Upper lobe of right lung (tissue), 1 donor: Measurements from ENCODE around the gene TSPEAR. TPM values are rescaled to one million over a fixed set of nuclear protein-coding genes. Genes with fewer than 3 reads are reported as not detected.
A peak's percentile ranks its signal among the peaks of the same experiment; 100 is the strongest.

Experiments
- ATAC-seq: fragments of 200-7000 bp; cut with Tn5 transposase; one replicate; pipeline ENCODE4 v1.9.1; 2020; ENCODE audit warnings: mild to moderate bottlenecking, moderate library complexity
- DNase-seq: peaks from one replicate; pipeline ENCODE4 v3.0.0-alpha.2; 2020
- H3K27ac ChIP-seq: fragments of 200-600 bp; one replicate; pipeline ENCODE4 v1.8.0; 2022
- H3K27me3 ChIP-seq: fragments of 200-600 bp; one replicate; pipeline ENCODE4 v1.8.0; 2022; ENCODE audit warnings: mild to moderate bottlenecking
- H3K36me3 ChIP-seq: fragments of 200-600 bp; one replicate; pipeline ENCODE4 v1.8.0; 2022
- H3K4me1 ChIP-seq: fragments of 200-600 bp; one replicate; pipeline ENCODE4 v1.8.0; 2022
- H3K4me3 ChIP-seq: fragments of 200-600 bp; one replicate; pipeline ENCODE4 v1.8.0; 2022; ENCODE audit warnings: mild to moderate bottlenecking
- H3K9me3 ChIP-seq: fragments of 200-600 bp; one replicate; pipeline ENCODE4 v1.8.0; 2022
- intact Hi-C: fragments of 100-400 bp; cut with DNase I; formaldehyde crosslinking; loops from one replicate; pipeline ENCODE4 v1.11.0; 2022
- total RNA-seq: library from RNA; stranded (reverse); fragmentation: NEBNext Ultra II Directional; extraction: Animal tissue kit (Norgen Biotek cat#: 25700); gene quantifications from one replicate; pipeline ENCODE4 v1.2.1, GENCODE V29; 2021
- TF ChIP-seq, protein P1 (sequence below): fragments of 200-600 bp; IDR thresholded peaks from one replicate; pipeline ENCODE4 v1.8.0; 2022; ENCODE audit warnings: antibody characterized with exemption
- donor health status: DM: no; HTN: yes; CAD: no; lungs with severe emphysema.

The TSPEAR gene
- total RNA-seq, 1 donor from 2014 or later = 0.23 TPM

DNA sequence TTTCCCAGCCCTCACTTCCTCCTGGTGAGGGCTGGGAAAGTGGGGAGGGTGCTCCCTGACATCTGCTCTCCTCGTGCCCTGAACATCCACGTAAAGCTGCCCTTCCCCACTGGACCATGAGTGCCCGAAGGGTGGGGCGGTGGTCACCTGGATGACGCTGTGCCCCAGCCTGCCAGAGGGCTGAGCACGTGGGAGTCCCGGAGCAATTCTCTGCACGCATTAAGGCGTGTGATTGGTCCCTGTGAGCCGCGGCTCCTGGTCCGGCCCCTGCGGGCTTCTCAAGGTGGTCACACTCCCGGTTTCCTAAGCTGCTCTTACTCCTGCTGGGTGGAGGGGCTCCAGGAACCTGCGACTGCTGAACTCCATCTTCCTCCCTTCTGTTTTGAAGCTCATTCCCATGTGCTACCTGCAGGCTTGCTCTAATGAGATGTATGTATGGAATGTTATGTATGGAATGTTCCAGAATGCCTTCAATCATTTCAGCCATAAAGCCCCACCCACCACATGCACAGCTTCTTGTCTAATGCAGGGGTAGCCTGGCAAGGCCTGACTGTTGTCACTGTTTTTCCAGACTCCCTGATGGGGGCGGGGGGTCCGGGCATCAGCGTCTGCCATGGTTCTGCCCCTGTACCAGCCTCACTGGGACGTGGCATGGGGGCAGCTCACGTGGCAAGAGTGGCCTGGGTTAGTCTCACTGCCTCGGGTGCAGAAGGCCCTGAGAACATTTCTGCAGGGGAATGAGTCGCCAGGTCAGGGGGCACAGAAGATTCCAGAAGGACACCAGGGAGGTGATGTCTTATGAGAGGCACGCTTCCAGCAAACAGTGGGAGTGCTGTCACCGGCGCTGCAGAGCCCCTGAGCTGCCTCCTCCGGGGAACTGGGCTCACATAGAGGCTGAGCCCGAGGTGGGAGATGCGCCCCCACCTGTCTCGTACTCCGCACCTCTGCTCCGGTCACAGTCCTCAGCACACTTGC is 190.8 kb downstream of the TSPEAR start:
- Histone ChIP-seq H3K27me3 (no peaks in the 10 kb centered on the region), H3K27ac (no peak overlapping the region), H3K4me1 (no peaks in the 10 kb centered on the region), H3K9me3 (no peaks in the 10 kb centered on the region), H3K36me3 (no peaks in the 10 kb centered on the region), H3K4me3 (no peak overlapping the region)
- ATAC-seq (no peak), DNase-seq (peak; percentile 58)
- intact Hi-C loops = no loop called here
- TF ChIP-seq, protein P1, sequence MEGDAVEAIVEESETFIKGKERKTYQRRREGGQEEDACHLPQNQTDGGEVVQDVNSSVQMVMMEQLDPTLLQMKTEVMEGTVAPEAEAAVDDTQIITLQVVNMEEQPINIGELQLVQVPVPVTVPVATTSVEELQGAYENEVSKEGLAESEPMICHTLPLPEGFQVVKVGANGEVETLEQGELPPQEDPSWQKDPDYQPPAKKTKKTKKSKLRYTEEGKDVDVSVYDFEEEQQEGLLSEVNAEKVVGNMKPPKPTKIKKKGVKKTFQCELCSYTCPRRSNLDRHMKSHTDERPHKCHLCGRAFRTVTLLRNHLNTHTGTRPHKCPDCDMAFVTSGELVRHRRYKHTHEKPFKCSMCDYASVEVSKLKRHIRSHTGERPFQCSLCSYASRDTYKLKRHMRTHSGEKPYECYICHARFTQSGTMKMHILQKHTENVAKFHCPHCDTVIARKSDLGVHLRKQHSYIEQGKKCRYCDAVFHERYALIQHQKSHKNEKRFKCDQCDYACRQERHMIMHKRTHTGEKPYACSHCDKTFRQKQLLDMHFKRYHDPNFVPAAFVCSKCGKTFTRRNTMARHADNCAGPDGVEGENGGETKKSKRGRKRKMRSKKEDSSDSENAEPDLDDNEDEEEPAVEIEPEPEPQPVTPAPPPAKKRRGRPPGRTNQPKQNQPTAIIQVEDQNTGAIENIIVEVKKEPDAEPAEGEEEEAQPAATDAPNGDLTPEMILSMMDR = no peak

DNA sequence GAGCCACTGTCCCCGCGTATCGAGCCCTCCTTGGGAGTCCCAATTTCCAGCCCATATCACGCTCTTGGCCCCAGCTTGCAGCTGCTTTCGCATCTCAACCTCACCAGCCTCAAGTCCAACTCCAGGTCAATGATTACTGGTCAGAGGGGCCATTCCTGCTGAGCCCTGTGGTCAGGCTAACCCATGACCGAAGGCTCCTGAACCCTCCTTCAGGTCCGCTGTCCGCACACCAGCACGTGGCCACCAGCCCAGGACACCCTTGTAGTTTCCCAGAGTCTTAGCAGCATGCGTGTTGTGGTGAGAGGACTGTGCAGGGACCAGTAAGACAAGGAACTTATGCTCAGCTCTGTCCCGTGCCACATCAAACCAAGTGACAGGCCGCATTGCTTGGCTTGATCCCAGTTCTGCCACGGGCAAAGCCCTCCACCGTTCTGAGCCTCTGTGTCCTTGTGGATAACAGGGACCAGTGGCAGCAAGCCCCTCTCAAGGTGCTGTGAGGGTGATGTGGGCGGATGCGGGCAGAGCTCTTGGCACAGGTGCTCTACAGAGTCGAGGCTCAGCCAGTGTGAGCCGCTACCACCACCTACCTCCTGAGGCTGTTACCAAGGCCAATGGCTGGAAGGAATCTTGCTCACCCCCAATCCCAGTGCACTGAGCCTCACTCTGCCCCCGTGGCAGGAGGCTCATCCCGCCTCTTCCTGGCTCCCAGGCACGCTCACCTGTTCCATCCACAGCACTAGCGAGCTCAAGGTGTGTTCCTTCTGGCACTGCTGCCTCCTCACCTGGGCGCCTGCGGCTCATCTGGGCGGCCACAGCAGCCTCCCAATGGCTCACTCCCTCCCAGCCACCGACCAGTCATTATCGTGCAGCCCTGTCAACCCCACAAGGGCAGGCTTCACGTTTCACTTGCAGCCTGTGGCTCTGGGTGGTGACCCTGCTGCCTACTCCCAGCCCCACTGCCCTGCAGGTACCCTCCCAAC is 191.7 kb downstream of the TSPEAR start:
- no peak overlapping the region for H3K27ac ChIP-seq
- H3K4me1 ChIP-seq = no peaks in the 10 kb centered on the region
- intact Hi-C loops = no loop called here
- H3K27me3 ChIP-seq = no peaks in the 10 kb centered on the region
- TF ChIP-seq, protein P1 = no peak
- H3K4me3 ChIP-seq = no peak overlapping the region
- ATAC-seq (no peak), DNase-seq (peak; percentile 50)
- no peaks in the 10 kb centered on the region for H3K36me3 ChIP-seq
- no peaks in the 10 kb centered on the region for H3K9me3 ChIP-seq

DNA sequence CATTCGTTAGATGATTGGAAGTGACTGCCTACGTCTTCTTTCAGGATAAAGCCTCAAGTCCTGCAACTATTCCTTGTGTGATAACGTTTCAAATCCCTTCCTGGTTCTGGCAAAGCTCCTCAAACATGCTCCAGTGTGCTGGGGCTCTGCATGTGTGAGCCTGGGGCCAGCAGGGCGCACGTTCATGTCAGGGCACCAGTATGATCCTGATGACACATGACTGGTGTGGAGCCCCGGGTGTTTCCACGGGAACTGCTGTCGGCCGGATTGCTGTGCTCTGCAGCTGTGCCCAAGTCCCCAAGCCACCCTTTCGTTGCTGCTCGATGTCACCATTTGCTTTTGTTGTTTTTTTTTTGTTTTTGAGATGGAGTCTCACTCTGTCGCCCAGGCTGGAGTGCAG is 192.7 kb downstream of the TSPEAR start:
- H3K4me1 ChIP-seq = no peaks in the 10 kb centered on the region
- H3K4me3 ChIP-seq = no peak overlapping the region
- no peaks in the 10 kb centered on the region for H3K36me3 ChIP-seq
- no peak overlapping the region for H3K27ac ChIP-seq
- TF ChIP-seq, protein P1 = no peak
- H3K9me3 ChIP-seq = no peaks in the 10 kb centered on the region
- no peak for ATAC-seq
- intact Hi-C loops = no loop called here
- H3K27me3 ChIP-seq = no peaks in the 10 kb centered on the region
- DNase-seq = peak; percentile 51

DNA sequence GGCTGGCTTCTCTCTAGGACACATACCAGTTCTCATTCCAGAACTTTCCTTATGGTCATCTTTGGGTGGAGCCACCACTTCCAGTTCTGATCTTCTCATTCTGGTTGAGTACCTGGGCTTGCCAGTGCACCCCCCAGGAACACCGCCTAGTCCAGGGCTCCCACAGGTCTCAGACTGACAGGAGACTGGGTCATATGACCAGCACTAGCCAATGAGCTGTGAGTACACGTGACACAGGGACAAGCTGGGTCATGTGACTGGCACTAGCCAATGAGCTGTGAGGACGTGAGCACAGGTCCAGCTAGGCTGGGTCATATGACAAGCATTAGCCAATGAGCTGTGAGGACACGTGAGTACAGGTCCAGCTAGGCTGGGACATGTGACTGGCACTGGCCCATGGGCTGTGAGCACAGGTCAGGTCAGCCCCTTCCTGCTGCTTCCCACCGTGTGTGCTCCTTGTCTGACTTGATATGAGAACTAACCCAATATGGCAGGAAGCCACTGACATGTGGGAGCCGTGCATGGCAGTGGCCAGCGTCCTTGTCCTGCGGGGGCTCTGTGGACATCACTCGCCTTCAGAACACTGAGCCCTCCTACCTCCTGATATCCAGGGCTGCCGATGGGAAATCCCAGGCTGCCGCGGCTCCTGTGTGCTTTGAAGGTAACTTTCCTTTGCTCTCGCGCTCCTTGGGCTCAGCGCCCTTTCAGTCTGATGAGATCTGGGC is 194.0 kb downstream of the TSPEAR start:
- H3K36me3 ChIP-seq = no peaks in the 10 kb centered on the region

More for the DNA sequence above, 194.0 kb downstream of the TSPEAR start:
- peak; percentile 6 for ATAC-seq
- intact Hi-C loops = no loop called here
- H3K27ac ChIP-seq = no peak overlapping the region
- no peaks in the 10 kb centered on the region for H3K27me3 ChIP-seq
- no peaks in the 10 kb centered on the region for H3K4me1 ChIP-seq
- no peaks in the 10 kb centered on the region for H3K9me3 ChIP-seq
- DNase-seq = peak; percentile 60
- no peak overlapping the region for H3K4me3 ChIP-seq
- TF ChIP-seq, protein P1 = no peak
